Omental fat pad (tissue), 4 donors: ENCODE data around the gene WSCD1. TPM values are rescaled to one million over a fixed set of nuclear protein-coding genes. Genes with fewer than 3 reads are reported as not detected.

Source experiments
- ATAC-seq: fragments of 150-250 bp; one replicate; pipeline ENCODE4 v1.9.1; 2016; ENCODE audit warnings: mild to moderate bottlenecking, moderate library complexity; ENCODE audit not compliant: low FRiP score
- DNase-seq: peaks from one replicate; pipeline ENCODE4 v3.0.0-alpha.2; 2019; ENCODE audit warnings: low spot score
- CTCF ChIP-seq, 3 donors: fragments of 450-650 bp; IDR thresholded peaks; one replicate each; pipeline ENCODE4 v1.5.1; 2016 to 2017; ENCODE audit warnings: antibody characterized with exemption in 3 of 3, mild to moderate bottlenecking in 3 of 3, moderate library complexity in 2 of 3
- total RNA-seq, 4 donors: library from RNA; depleted of rRNA; stranded (reverse); fragments of >200 nt; gene quantifications; one replicate each; pipeline ENCODE4 v1.1.0, GENCODE V29; 2016

The WSCD1 gene
- total RNA-seq, 4 donors from 2014 or later = 0.93 to 6.1 (median 2.4) TPM

- no peak for ATAC-seq
- no peak for TF ChIP-seq CTCF (IDR thresholded peaks at IDR 0.05)
- no peak for DNase-seq
Observed at GRCh38 chr17:6110088-6110487, 39.9 kb downstream of the WSCD1 start.

- no peak for DNase-seq
- no peak for TF ChIP-seq CTCF (IDR thresholded peaks at IDR 0.05)
- ATAC-seq = no peak
Observed at GRCh38 chr17:6110592-6110991, 40.4 kb downstream of the WSCD1 start.

GRCh38 chr17:6120351-6120750, 50.2 kb downstream of the WSCD1 start:
- no peak for ATAC-seq
- TF ChIP-seq CTCF (IDR thresholded peaks at IDR 0.05) = no peak
- DNase-seq = no peak

- no peak for TF ChIP-seq CTCF (IDR thresholded peaks at IDR 0.05)
- no peak for ATAC-seq
Observed at GRCh38 chr17:6124856-6125255, 54.7 kb downstream of the WSCD1 start.

GRCh38 chr17:6126768-6127167, 56.6 kb downstream of the WSCD1 start:
- DNase-seq (no peak), ATAC-seq (no peak)
- no peak for TF ChIP-seq CTCF (IDR thresholded peaks at IDR 0.05)

More at GRCh38 chr17:6124856-6125255, 54.7 kb downstream of the WSCD1 start:
- DNase-seq = no peak

- ATAC-seq = no peak
- no peak for TF ChIP-seq CTCF (IDR thresholded peaks at IDR 0.05)
- no peak for DNase-seq
Observed at GRCh38 chr17:6134721-6135120, 64.5 kb downstream of the WSCD1 start.

- no peak for TF ChIP-seq CTCF (IDR thresholded peaks at IDR 0.05)
- ATAC-seq (no peak), DNase-seq (no peak)
Observed at GRCh38 chr17:6135236-6135635, 65.1 kb downstream of the WSCD1 start.
